ENCODE measurements around the gene GMPR.

GRCh38 chr6:16248271-16248853 lies 10.0 kb downstream of the GMPR start:
- no peak for TF ChIP-seq CTCF (IDR thresholded peaks at IDR 0.05)
- TF ChIP-seq POLR2A (IDR thresholded peaks at IDR 0.05): no peak

Data from Peyer's patch (tissue), 4 donors.